Measurements from ENCODE around the gene ATF2.

Gene ATF2

GRCh38 chr2:175167792-175168563, at the start of gene ATF2:
ATF2 (minus strand) TSS chr2:175168203; CDS start chr2:175136443, 31,760 bp downstream.
- Histone ChIP-seq H3K36me3 (ENCODE audit: control insufficient read depth, insufficient read depth, low read length) (no peaks in the 10 kb centered on the region; the same call in 1 of the 2 replicates), H3K4me3 (ENCODE audit: low read length) (peak within 1 kb of the TSS; percentile 94), H3K4me1 (ENCODE audit: control insufficient read depth, insufficient read depth, low read length) (no peaks in the 10 kb centered on the region), H3K27ac (ENCODE audit: low read length) (no peak within 1 kb of the TSS), H3K9me3 (ENCODE audit: control insufficient read depth, insufficient read depth, low read length) (no peaks in the 10 kb centered on the region), H3K27me3 (ENCODE audit: control insufficient read depth, insufficient read depth, low read length) (no peaks in the 10 kb centered on the region)
- WGBS (ENCODE audit: insufficient coverage, insufficient read length), result no CpG with 5 or more reads among the region's 56 CpGs
- peak; percentile 97 for DNase-seq (ENCODE audit: low read depth, low spot score)

GRCh38 chr2:175207741-175208438, 39.9 kb upstream of the ATF2 start:
- no peak overlapping the region for H3K27ac ChIP-seq (ENCODE audit: low read length)
- no peak for DNase-seq (ENCODE audit: low read depth, low spot score)
- no peaks in the 10 kb centered on the region for H3K9me3 ChIP-seq (ENCODE audit: control insufficient read depth, insufficient read depth, low read length)
- no peaks in the 10 kb centered on the region for H3K4me1 ChIP-seq (ENCODE audit: control insufficient read depth, insufficient read depth, low read length)
- no peaks in the 10 kb centered on the region for H3K36me3 ChIP-seq (ENCODE audit: control insufficient read depth, insufficient read depth, low read length)
- no peaks in the 10 kb centered on the region for H3K27me3 ChIP-seq (ENCODE audit: control insufficient read depth, insufficient read depth, low read length)
- no CpG with 5 or more reads among the region's 6 CpGs for WGBS (ENCODE audit: insufficient coverage, insufficient read length)
- H3K4me3 ChIP-seq (ENCODE audit: low read length), result no peak overlapping the region

GRCh38 chr2:175206866-175207265, 38.9 kb upstream of the ATF2 start:
- Histone ChIP-seq H3K4me1 (ENCODE audit: control insufficient read depth, insufficient read depth, low read length) (no peaks in the 10 kb centered on the region), H3K9me3 (ENCODE audit: control insufficient read depth, insufficient read depth, low read length) (no peaks in the 10 kb centered on the region), H3K36me3 (ENCODE audit: control insufficient read depth, insufficient read depth, low read length) (no peaks in the 10 kb centered on the region), H3K27ac (ENCODE audit: low read length) (no peak overlapping the region), H3K4me3 (ENCODE audit: low read length) (no peak overlapping the region), H3K27me3 (ENCODE audit: control insufficient read depth, insufficient read depth, low read length) (no peaks in the 10 kb centered on the region)
- DNase-seq (ENCODE audit: low read depth, low spot score), result no peak
- no CpG with 5 or more reads among the region's 3 CpGs for WGBS (ENCODE audit: insufficient coverage, insufficient read length)

DNA sequence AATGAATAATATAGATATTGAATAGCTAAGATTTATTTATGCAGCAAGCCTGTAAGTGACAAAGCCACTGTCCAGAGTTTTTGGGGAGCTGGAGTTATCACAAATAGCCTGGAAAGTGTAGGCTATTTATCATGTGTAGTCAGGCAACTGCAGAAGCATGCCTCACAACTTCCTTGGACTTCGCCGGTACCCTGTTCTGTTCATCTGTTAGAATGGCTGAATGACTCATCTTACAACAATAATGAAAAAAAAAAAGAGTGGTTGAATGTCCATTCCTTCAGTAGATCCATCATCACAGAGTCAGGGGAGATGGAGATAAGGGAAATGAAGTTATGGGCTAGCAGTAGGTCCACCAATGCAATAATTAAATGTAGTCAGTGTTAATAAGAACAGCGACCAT, 37.5 kb upstream of the ATF2 start:
- H3K9me3 ChIP-seq (ENCODE audit: control insufficient read depth, insufficient read depth, low read length), result no peaks in the 10 kb centered on the region
- H3K27ac ChIP-seq (ENCODE audit: low read length), result no peak overlapping the region
- WGBS (ENCODE audit: insufficient coverage, insufficient read length), result no CpG with 5 or more reads among the region's 3 CpGs
- H3K36me3 ChIP-seq (ENCODE audit: control insufficient read depth, insufficient read depth, low read length), result no peaks in the 10 kb centered on the region
- DNase-seq (ENCODE audit: low read depth, low spot score), result no peak
- no peaks in the 10 kb centered on the region for H3K4me1 ChIP-seq (ENCODE audit: control insufficient read depth, insufficient read depth, low read length)
- H3K4me3 ChIP-seq (ENCODE audit: low read length), result no peak overlapping the region
- no peaks in the 10 kb centered on the region for H3K27me3 ChIP-seq (ENCODE audit: control insufficient read depth, insufficient read depth, low read length)

DNA sequence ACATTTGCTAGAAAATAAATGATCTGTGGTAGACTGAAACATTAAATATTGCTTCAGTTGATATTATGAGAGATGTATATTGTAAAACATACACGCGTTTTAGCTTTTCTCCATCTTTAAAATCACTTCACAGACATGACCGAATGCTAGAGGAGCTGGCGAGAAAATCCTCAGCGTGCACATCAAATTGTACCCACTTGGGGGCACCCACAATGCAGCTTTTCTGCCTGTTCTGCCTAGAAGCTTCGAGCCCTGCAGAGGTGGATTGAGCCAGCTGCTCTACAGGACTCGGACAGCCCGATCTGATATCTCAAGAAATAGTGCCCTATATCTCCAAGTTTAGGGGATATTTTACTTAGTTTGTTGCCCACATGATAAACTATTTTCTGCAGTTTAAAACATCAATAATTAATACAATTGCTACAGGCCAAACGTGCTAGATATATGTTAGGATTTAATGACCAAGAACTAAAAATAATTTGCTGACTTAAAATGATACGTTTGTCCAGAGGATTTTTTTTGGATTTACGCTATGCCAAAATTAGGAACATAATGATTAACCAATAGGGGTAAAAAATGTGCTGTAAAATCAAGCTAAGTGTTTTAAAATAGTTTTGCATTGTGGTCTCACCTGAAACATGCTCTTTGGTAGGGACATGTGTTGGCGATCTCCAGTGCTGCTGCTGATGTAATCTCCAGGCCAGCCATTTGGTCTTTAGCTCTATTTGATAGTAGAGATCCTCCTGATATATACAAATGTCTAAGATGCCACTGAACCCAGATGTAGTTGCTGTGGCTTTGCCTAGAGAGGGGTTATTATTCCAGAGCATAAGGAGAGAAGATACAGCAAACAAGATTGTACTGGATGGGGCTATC, 35.9 kb upstream of the ATF2 start:
- Histone ChIP-seq H3K36me3 (ENCODE audit: control insufficient read depth, insufficient read depth, low read length) (no peaks in the 10 kb centered on the region), H3K9me3 (ENCODE audit: control insufficient read depth, insufficient read depth, low read length) (no peaks in the 10 kb centered on the region), H3K27ac (ENCODE audit: low read length) (no peak overlapping the region), H3K27me3 (ENCODE audit: control insufficient read depth, insufficient read depth, low read length) (no peaks in the 10 kb centered on the region), H3K4me1 (ENCODE audit: control insufficient read depth, insufficient read depth, low read length) (no peaks in the 10 kb centered on the region), H3K4me3 (ENCODE audit: low read length) (no peak overlapping the region)
- peak; percentile 48 for DNase-seq (ENCODE audit: low read depth, low spot score)
- WGBS (ENCODE audit: insufficient coverage, insufficient read length), result no CpG with 5 or more reads among the region's 12 CpGs

- Histone ChIP-seq H3K36me3 (ENCODE audit: control insufficient read depth, insufficient read depth, low read length) (no peaks in the 10 kb centered on the region), H3K27me3 (ENCODE audit: control insufficient read depth, insufficient read depth, low read length) (no peaks in the 10 kb centered on the region), H3K4me3 (ENCODE audit: low read length) (no peak overlapping the region), H3K27ac (ENCODE audit: low read length) (no peak overlapping the region), H3K9me3 (ENCODE audit: control insufficient read depth, insufficient read depth, low read length) (no peaks in the 10 kb centered on the region), H3K4me1 (ENCODE audit: control insufficient read depth, insufficient read depth, low read length) (no peaks in the 10 kb centered on the region)
- no peak for DNase-seq (ENCODE audit: low read depth, low spot score)
Measured at GRCh38 chr2:175195012-175195411, 27.0 kb upstream of the ATF2 start.

DNA sequence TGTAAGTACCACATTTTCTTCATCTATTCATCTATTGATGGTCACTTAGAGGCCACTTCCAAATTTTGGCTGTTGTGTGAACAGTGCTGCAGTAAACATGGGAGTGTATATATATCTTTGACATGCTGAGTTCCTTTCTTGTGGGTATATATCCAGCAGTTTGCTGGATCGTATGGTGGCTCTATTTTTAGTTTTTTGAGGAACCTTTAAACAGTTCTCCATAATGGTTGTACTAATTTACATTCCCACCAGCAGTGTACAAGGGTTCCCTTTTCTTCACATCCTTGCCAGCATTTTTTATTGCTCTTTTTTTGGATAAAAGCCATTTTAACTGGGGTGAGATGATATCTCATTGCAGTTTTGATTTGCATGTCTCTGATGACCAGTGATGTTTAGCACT, 20.8 kb upstream of the ATF2 start:
- no peaks in the 10 kb centered on the region for H3K4me1 ChIP-seq (ENCODE audit: control insufficient read depth, insufficient read depth, low read length)
- WGBS (ENCODE audit: insufficient coverage, insufficient read length), result no CpG with 5 or more reads among the region's 1 CpG
- H3K4me3 ChIP-seq (ENCODE audit: low read length), result no peak overlapping the region
- H3K36me3 ChIP-seq (ENCODE audit: control insufficient read depth, insufficient read depth, low read length), result no peaks in the 10 kb centered on the region
- H3K27ac ChIP-seq (ENCODE audit: low read length), result no peak overlapping the region
- H3K9me3 ChIP-seq (ENCODE audit: control insufficient read depth, insufficient read depth, low read length), result no peaks in the 10 kb centered on the region
- DNase-seq (ENCODE audit: low read depth, low spot score), result no peak
- no peaks in the 10 kb centered on the region for H3K27me3 ChIP-seq (ENCODE audit: control insufficient read depth, insufficient read depth, low read length)

DNA sequence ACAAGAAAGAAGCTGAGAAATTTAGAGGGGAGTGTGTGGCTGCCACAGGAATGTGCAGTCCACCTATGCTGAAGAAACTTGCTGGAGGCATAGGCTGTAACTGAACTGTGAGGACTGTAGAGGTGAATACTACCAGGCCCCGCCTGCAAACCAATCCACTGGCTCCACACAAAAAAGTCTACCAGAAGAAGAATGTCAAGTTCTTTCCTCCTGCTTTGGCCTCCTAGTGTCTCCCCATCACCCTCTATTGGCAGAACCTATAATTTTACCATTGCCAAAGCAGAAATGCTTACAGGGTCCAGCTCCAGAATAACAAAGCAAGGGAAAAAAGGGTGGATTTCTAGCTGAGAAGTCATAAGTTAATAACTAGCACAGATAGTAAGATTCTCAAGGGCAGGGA, 19.4 kb upstream of the ATF2 start:
- no peak for DNase-seq (ENCODE audit: low read depth, low spot score)
- no peaks in the 10 kb centered on the region for H3K9me3 ChIP-seq (ENCODE audit: control insufficient read depth, insufficient read depth, low read length)
- no CpG with 5 or more reads among the region's 1 CpG for WGBS (ENCODE audit: insufficient coverage, insufficient read length)
- no peaks in the 10 kb centered on the region for H3K4me1 ChIP-seq (ENCODE audit: control insufficient read depth, insufficient read depth, low read length)
- no peak overlapping the region for H3K27ac ChIP-seq (ENCODE audit: low read length)
- no peaks in the 10 kb centered on the region for H3K27me3 ChIP-seq (ENCODE audit: control insufficient read depth, insufficient read depth, low read length)
- no peak overlapping the region for H3K4me3 ChIP-seq (ENCODE audit: low read length)
- H3K36me3 ChIP-seq (ENCODE audit: control insufficient read depth, insufficient read depth, low read length), result no peaks in the 10 kb centered on the region

GRCh38 chr2:175183674-175184073, 15.7 kb upstream of the ATF2 start:
- no peak overlapping the region for H3K27ac ChIP-seq (ENCODE audit: low read length)
- no peaks in the 10 kb centered on the region for H3K9me3 ChIP-seq (ENCODE audit: control insufficient read depth, insufficient read depth, low read length)
- no peak for DNase-seq (ENCODE audit: low read depth, low spot score)
- H3K36me3 ChIP-seq (ENCODE audit: control insufficient read depth, insufficient read depth, low read length), result peaks cover 3% of the 10 kb centered on the region; the same call in 1 of the 2 replicates
- no peak overlapping the region for H3K4me3 ChIP-seq (ENCODE audit: low read length)
- WGBS (ENCODE audit: insufficient coverage, insufficient read length), result no CpG with 5 or more reads among the region's 2 CpGs
- H3K4me1 ChIP-seq (ENCODE audit: control insufficient read depth, insufficient read depth, low read length), result no peaks in the 10 kb centered on the region
- H3K27me3 ChIP-seq (ENCODE audit: control insufficient read depth, insufficient read depth, low read length), result no peaks in the 10 kb centered on the region

DNA sequence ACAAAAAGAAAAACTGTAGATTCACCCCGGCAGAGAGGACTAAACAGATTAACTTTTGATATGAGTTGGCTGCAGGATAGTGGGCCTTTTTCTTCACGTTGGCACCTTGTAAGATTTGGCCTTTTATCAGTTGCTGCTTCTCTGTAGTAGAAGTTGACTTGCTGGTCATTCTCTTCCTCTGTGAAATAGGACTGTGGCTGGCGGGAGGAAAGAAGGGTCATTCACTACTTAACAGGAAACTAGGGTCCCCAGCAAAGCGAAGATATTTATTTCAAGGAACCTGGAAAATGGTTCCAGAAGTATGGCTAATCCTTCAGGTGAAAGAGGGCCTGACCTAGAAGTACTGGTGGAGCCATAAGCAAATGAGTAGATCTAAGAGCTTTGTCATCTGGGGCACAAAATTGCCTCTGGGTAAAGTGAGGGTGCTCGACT, 13.9 kb upstream of the ATF2 start:
- Histone ChIP-seq H3K27ac (ENCODE audit: low read length) (no peak overlapping the region), H3K9me3 (ENCODE audit: control insufficient read depth, insufficient read depth, low read length) (no peaks in the 10 kb centered on the region), H3K4me3 (ENCODE audit: low read length) (no peak overlapping the region; the same call in 1 of the 2 replicates), H3K4me1 (ENCODE audit: control insufficient read depth, insufficient read depth, low read length) (no peaks in the 10 kb centered on the region), H3K27me3 (ENCODE audit: control insufficient read depth, insufficient read depth, low read length) (no peaks in the 10 kb centered on the region), H3K36me3 (ENCODE audit: control insufficient read depth, insufficient read depth, low read length) (peaks cover 3% of the 10 kb centered on the region; the same call in 1 of the 2 replicates)
- no peak for DNase-seq (ENCODE audit: low read depth, low spot score)
- WGBS (ENCODE audit: insufficient coverage, insufficient read length), result no CpG with 5 or more reads among the region's 5 CpGs

All from iPS DF 6.9 (cell line).